ENCODE results near the gene RNF223. TPM values are rescaled to one million over a fixed set of nuclear protein-coding genes. Genes with fewer than 3 reads are reported as not detected.
A peak's percentile ranks its signal among the peaks of the same experiment; 100 is the strongest.
"Not testable (repeated sequence)": the region's sequence is repeated elsewhere in the genome, so short reads cannot be mapped to it uniquely, and the experiment has no call there.

The RNF223 gene
- total RNA-seq, 4 donors from 2014 or later, result 3.0 to 7.5 (median 5.0) TPM

DNA sequence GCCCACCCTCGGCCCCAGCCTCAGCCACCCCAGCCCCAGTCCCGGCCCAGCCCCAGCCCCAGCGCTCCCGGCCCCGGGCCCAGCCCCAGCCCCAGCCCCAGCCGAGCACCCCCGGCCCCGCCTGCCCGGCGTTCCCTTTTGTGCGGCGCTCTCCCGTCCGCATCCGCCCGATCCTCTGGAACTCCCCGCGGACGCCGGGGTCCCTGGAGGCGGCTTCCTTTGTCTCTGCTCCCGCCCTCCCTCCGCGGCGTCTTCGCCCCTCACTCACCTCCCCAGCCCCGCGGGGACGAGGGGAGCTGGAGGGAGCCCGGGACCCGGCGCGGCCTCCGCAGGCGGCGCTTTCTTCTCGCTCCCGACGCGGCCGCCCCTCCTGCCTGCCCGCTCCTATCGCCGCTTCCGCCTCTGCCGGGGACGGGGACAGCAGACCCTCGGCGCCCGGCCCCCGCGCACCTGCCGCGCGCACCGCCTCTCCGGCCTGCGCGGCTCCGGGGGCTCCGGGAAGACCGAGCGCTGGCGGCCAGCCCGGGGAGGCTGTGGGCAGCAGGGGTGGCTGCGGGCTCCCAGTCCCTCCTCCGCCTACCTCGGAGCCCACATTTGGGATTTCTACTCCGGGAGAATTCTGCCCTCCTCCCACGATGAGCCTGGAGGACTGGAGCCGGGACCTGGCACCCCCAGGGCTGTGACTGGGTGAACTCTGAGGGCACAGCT is 40.2 kb downstream of the RNF223 start:
- H3K36me3 ChIP-seq, result no peaks in the 10 kb centered on the region
- no peak overlapping the region for H3K27ac ChIP-seq
- DNase-seq, result no peak
- in situ Hi-C loops (cut with MboI; ENCODE audit: low pct_ligation_motif_present in 1 of 4, low pct_unique_long_range_greater_than_20kb in 1 of 4, low sequenced_read_pairs in 3 of 4) (loop anchor here in 1 of 4 donors (10.0 kb wide), 1 partner anchor 81 kb away; the partner anchor contains the start of gene C1orf159), intact Hi-C loops (cut with DNase I; ENCODE audit: low total_unique reads) (no loop called here)
- TF ChIP-seq EP300 (IDR thresholded peaks at IDR 0.05; ENCODE audit: low read depth) (no peak), POLR2A (IDR thresholded peaks at IDR 0.05) (no peak), POLR2AphosphoS5 (IDR thresholded peaks at IDR 0.05) (no peak)
- TF ChIP-seq, protein P1, sequence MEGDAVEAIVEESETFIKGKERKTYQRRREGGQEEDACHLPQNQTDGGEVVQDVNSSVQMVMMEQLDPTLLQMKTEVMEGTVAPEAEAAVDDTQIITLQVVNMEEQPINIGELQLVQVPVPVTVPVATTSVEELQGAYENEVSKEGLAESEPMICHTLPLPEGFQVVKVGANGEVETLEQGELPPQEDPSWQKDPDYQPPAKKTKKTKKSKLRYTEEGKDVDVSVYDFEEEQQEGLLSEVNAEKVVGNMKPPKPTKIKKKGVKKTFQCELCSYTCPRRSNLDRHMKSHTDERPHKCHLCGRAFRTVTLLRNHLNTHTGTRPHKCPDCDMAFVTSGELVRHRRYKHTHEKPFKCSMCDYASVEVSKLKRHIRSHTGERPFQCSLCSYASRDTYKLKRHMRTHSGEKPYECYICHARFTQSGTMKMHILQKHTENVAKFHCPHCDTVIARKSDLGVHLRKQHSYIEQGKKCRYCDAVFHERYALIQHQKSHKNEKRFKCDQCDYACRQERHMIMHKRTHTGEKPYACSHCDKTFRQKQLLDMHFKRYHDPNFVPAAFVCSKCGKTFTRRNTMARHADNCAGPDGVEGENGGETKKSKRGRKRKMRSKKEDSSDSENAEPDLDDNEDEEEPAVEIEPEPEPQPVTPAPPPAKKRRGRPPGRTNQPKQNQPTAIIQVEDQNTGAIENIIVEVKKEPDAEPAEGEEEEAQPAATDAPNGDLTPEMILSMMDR (IDR thresholded peaks at IDR 0.05), result no peak
- H3K4me1 ChIP-seq, result peaks cover 9 to 22% (median 22%) of the 10 kb centered on the region in 4 donors
- H3K4me3 ChIP-seq, result peak overlapping the region in 3 of 4 donors; percentile 15 to 49 (median 46)
- 28% methylated on average over 34 of the region's 71 CpGs; no CpG with 5 or more reads in 1 of the 2 donors for WGBS, 2 donors (ENCODE audit: low coverage in 1 of 2)
- H3K27me3 ChIP-seq, result peaks cover 39% of the 10 kb centered on the region
- no peaks in the 10 kb centered on the region for H3K9me3 ChIP-seq

DNA sequence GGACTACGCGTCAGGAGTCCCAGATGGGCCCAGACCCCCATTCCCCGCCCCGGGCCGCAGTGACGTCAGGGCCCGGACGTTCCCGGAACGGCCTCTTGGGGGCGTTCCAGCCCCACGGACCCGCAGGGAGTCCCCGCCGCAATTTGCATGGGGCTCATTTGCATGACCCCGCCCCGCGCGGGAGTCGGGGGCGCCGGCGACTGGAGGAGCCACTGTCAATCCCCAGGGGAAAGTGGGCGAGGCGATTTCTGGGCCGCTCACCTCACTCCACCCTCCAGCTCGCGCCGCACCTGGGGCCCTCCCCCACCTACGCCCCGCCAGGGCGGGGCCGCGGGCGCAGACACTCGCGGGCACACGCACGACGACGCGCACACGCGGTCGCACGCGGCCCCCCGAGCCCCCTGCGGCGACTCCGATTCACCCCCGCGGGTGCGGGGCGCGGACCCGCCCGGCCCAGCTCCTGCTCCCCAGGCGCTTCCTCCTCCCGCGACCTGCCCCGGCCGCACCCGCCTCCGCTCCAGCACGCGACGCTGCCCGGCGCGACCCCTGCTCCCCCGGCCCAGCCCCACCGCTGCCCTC is 41.0 kb downstream of the RNF223 start:
- Histone ChIP-seq H3K4me1 (peaks cover 9 to 22% (median 22%) of the 10 kb centered on the region in 4 donors), H3K27ac (peak overlapping the region in 1 of 4 donors; percentile 39), H3K4me3 (peak overlapping the region; percentile 4 to 49 (median 38)), H3K27me3 (peaks cover 34% of the 10 kb centered on the region), H3K36me3 (no peaks in the 10 kb centered on the region), H3K9me3 (no peaks in the 10 kb centered on the region)
- TF ChIP-seq, protein P1 (IDR thresholded peaks at IDR 0.05), result peak; percentile 65 to 84 (median 72)
- no peak for TF ChIP-seq POLR2AphosphoS5 (IDR thresholded peaks at IDR 0.05)
- peak; percentile 92 for DNase-seq
- in situ Hi-C loops (cut with MboI; ENCODE audit: low pct_ligation_motif_present in 1 of 4, low pct_unique_long_range_greater_than_20kb in 1 of 4, low sequenced_read_pairs in 3 of 4) (loop anchor here in 1 of 4 donors (10.0 kb wide), 1 partner anchor 82 kb away; the partner anchor contains the start of gene C1orf159), intact Hi-C loops (cut with DNase I; ENCODE audit: low total_unique reads) (no loop called here)
- WGBS, 2 donors (ENCODE audit: low coverage in 1 of 2), result 7% methylated on average over 36 of the region's 73 CpGs; no CpG with 5 or more reads in 1 of the 2 donors

DNA sequence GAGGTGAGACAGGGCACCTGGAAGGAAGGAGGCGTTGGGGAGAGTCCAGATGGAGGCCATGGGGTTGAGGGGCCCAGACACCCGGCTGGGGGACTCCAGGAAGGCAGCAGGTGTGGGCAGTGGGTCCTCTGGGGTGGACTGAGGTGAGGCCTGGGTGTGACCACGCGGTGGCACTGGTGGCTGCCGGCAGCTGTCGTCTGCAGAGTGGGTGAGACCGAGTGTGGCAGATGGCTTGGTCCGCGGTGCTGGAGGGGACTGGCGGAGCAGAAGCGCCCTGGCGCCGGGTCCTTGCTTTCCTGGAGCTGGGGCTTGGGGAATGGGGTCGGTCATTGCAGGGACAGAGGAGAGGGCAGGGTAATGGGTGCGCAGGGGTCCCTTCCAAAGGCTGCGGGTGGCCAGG is 41.7 kb downstream of the RNF223 start:
- Histone ChIP-seq H3K9me3 (no peaks in the 10 kb centered on the region), H3K36me3 (no peaks in the 10 kb centered on the region), H3K27me3 (peaks cover 29% of the 10 kb centered on the region), H3K4me1 (peaks cover 9 to 22% (median 22%) of the 10 kb centered on the region in 4 donors), H3K4me3 (peak overlapping the region in 3 of 4 donors; percentile 29 to 49 (median 46)), H3K27ac (no peak overlapping the region)
- no peak for TF ChIP-seq POLR2A (IDR thresholded peaks at IDR 0.05)
- TF ChIP-seq POLR2AphosphoS5 (IDR thresholded peaks at IDR 0.05), result no peak
- TF ChIP-seq EP300 (IDR thresholded peaks at IDR 0.05; ENCODE audit: low read depth), result no peak
- in situ Hi-C loops (cut with MboI; ENCODE audit: low pct_ligation_motif_present in 1 of 4, low pct_unique_long_range_greater_than_20kb in 1 of 4, low sequenced_read_pairs in 3 of 4), result loop anchor here in 1 of 4 donors (10.0 kb wide), 1 partner anchor 82 kb away; the partner anchor contains the start of gene C1orf159
- WGBS, 2 donors (ENCODE audit: low coverage in 1 of 2), result 38 to 42% methylated on average over 9 to 16 of the region's 16 CpGs
- intact Hi-C loops (cut with DNase I; ENCODE audit: low total_unique reads), result no loop called here
- DNase-seq, result peak; percentile 57

DNA sequence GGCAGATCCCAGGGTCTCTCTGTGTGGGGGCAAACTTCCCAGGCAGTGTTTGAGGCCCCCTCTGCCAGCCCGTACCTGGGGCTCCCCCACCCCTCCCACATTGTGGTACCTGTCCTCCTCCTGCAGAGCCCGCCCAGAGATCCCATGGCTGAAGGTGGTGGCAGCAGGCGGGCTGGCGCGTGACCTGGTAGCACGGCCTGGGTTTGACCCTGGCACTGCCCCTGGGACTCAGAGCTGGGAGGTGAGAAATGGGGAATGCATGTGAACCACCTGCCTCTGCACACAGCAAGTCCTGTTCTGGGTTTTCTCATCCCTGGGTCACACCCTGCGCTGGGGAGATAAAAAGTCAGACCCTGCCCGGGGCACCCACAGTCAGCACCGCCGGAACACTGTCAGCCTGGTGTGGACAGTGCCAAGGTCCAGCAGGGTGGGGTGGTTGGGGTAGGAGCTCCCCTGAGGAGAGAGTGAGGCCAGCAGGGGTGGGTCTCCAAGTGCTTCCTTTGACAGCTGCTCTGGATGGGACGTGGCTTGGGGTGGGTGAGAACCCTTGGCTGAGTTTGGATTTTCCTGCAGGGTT is 42.4 kb downstream of the RNF223 start:
- peaks cover 29% of the 10 kb centered on the region for H3K27me3 ChIP-seq
- no peak overlapping the region for H3K27ac ChIP-seq
- DNase-seq, result no peak
- no peak overlapping the region for H3K4me3 ChIP-seq
- no peaks in the 10 kb centered on the region for H3K9me3 ChIP-seq
- peaks cover 9 to 22% (median 22%) of the 10 kb centered on the region in 4 donors for H3K4me1 ChIP-seq
- TF ChIP-seq, protein P1 (IDR thresholded peaks at IDR 0.05), result no peak
- TF ChIP-seq POLR2A (IDR thresholded peaks at IDR 0.05) (no peak), EP300 (IDR thresholded peaks at IDR 0.05; ENCODE audit: low read depth) (no peak), POLR2AphosphoS5 (IDR thresholded peaks at IDR 0.05) (no peak)
- 86% methylated on average over 11 of the region's 11 CpGs; no CpG with 5 or more reads in 1 of the 2 donors for WGBS, 2 donors (ENCODE audit: low coverage in 1 of 2)
- intact Hi-C loops (cut with DNase I; ENCODE audit: low total_unique reads), result no loop called here
- in situ Hi-C loops (cut with MboI; ENCODE audit: low pct_ligation_motif_present in 1 of 4, low pct_unique_long_range_greater_than_20kb in 1 of 4, low sequenced_read_pairs in 3 of 4), result loop anchor here in 1 of 4 donors (10.0 kb wide), 1 partner anchor 83 kb away; the partner anchor contains the start of gene C1orf159
- H3K36me3 ChIP-seq, result no peaks in the 10 kb centered on the region

DNA sequence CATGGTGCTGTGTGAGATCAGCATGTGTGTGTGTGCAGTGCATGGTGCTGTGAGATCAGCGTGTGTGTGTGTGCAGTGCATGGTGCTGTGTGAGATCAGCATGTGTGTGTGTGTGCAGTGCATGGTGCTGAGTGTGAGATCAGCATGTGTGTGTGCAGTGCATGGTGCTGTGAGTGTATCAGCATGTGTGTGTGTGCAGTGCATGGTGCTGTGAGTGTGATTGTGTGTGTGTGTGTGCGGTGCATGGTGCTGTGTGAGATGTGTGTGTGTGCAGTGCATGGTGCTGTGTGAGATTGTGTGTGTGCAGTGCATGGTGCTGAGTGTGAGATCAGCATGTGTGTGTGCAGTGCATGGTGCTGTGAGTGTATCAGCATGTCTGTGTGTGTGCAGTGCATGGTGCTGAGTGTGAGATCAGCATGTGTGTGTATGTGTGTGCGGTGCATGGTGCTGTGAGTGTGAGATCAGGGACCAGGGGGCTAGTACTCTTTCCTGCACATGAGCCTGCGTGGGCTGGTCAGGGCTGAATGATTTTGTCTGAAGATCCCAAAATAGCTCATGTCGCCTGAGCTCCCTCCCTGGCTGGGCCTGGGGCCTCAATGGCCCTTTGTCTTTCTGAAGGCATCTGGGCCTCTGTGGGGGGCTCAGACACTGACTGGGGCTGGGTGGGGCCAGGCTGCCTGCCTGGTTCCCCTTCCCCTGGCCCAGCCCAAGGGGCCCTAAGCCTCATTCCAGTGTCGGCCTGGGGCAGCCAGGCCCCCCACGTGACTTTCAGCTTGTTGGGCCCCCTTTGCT is 43.0 kb downstream of the RNF223 start:
- H3K36me3 ChIP-seq; H3K27ac ChIP-seq; DNase-seq; intact Hi-C loops (cut with DNase I; ENCODE audit: low total_unique reads); H3K9me3 ChIP-seq; H3K4me3 ChIP-seq: not testable (repeated sequence)
- in situ Hi-C loops (cut with MboI; ENCODE audit: low pct_ligation_motif_present in 1 of 4, low pct_unique_long_range_greater_than_20kb in 1 of 4, low sequenced_read_pairs in 3 of 4), result loop anchor here in 1 of 4 donors (10.0 kb wide), 1 partner anchor 84 kb away; the partner anchor contains the start of gene C1orf159
- H3K27me3 ChIP-seq, result peaks cover 29% of the 10 kb centered on the region
- H3K4me1 ChIP-seq, result peaks cover 9 to 22% (median 22%) of the 10 kb centered on the region in 4 donors
- WGBS, 2 donors (ENCODE audit: low coverage in 1 of 2), result 81% methylated on average over 7 of the region's 7 CpGs; no CpG with 5 or more reads in 1 of the 2 donors
